ENCODE results near the gene COG2.
"Not testable (repeated sequence)": the region's sequence is repeated elsewhere in the genome, so short reads cannot be mapped to it uniquely, and the experiment has no call there.

COG2 gene

GRCh38 chr1:230642263-230642959 lies at the start of gene COG2:
COG2 (plus strand) TSS chr1:230642481; CDS start chr1:230642607, 126 bp downstream.
- peak; percentile 97 for DNase-seq (ENCODE audit: low read depth)

- no peak for DNase-seq (ENCODE audit: low read depth)
Measured at GRCh38 chr1:230592848-230593414, 49.4 kb upstream of the COG2 start.

GRCh38 chr1:230594214-230594773 lies 48.0 kb upstream of the COG2 start:
- DNase-seq (ENCODE audit: low read depth), result no peak

- DNase-seq (ENCODE audit: low read depth), result no peak
Measured at GRCh38 chr1:230595181-230595580, 47.1 kb upstream of the COG2 start.

- no peak for DNase-seq (ENCODE audit: low read depth)
Measured at GRCh38 chr1:230596306-230596705, 46.0 kb upstream of the COG2 start.

- no peak for DNase-seq (ENCODE audit: low read depth)
Measured at GRCh38 chr1:230598745-230599144, 43.5 kb upstream of the COG2 start.

- no peak for DNase-seq (ENCODE audit: low read depth)
Measured at GRCh38 chr1:230599926-230600656, 42.2 kb upstream of the COG2 start.

GRCh38 chr1:230600657-230601400 lies 41.5 kb upstream of the COG2 start:
- not testable (repeated sequence) for DNase-seq (ENCODE audit: low read depth)

GRCh38 chr1:230609208-230609607 lies 33.1 kb upstream of the COG2 start:
- no peak for DNase-seq (ENCODE audit: low read depth)

GRCh38 chr1:230610589-230610988 lies 31.7 kb upstream of the COG2 start:
- no peak for DNase-seq (ENCODE audit: low read depth)

GRCh38 chr1:230611128-230611877 lies 31.0 kb upstream of the COG2 start:
- DNase-seq (ENCODE audit: low read depth), result no peak

GRCh38 chr1:230611878-230612235 lies 30.4 kb upstream of the COG2 start:
- DNase-seq (ENCODE audit: low read depth), result no peak

- DNase-seq (ENCODE audit: low read depth), result no peak
Measured at GRCh38 chr1:230612651-230613050, 29.6 kb upstream of the COG2 start.

- DNase-seq (ENCODE audit: low read depth), result no peak
Measured at GRCh38 chr1:230614121-230614520, 28.2 kb upstream of the COG2 start.

- DNase-seq (ENCODE audit: low read depth), result no peak
Measured at GRCh38 chr1:230618537-230618936, 23.7 kb upstream of the COG2 start.

- DNase-seq (ENCODE audit: low read depth), result no peak
Measured at GRCh38 chr1:230620649-230621323, 21.5 kb upstream of the COG2 start.

GRCh38 chr1:230621324-230622030 lies 20.8 kb upstream of the COG2 start:
- no peak for DNase-seq (ENCODE audit: low read depth)

- DNase-seq (ENCODE audit: low read depth), result no peak
Measured at GRCh38 chr1:230622151-230622550, 20.1 kb upstream of the COG2 start.

- DNase-seq (ENCODE audit: low read depth), result no peak
Measured at GRCh38 chr1:230624097-230624713, 18.1 kb upstream of the COG2 start.

GRCh38 chr1:230626232-230626631 lies 16.0 kb upstream of the COG2 start:
- no peak for DNase-seq (ENCODE audit: low read depth)

Measured in stimulated activated CD8-positive, alpha-beta memory T cell treated with anti-CD3 and anti-CD28 coated beads, Interleukin-12 subunit alpha, Interleukin-12 subunit beta, amount 100 ng/mL, for 4 hours (primary cell).